SHP77 (cell line): ENCODE results near the gene ASAP2.
A peak's percentile ranks its signal among the peaks of the same experiment; 100 is the strongest.

ENCODE experiments used
- DNase-seq, 2 experiments: peaks; one replicate each; lab custom pipeline; 2025; lab: John Stamatoyannopoulos, UW

ASAP2 gene

DNA sequence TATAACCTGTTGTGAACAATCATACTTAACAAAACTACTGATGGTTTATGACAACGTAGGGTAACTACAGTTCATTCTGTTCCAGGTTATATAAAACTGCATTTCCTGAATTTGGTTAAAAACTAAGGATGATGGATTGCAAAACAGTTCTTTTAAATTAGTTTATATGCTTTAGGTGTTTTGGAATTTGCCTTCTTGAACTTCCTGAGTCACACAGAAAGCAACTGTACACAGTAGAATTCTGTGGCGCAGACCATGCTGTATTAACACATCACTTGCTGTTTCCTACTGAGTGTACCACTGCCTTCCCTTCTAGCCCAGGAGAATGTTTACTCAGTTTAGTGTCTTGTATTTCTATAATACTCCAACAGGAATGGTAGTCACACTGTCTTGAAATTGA lies 197.3 kb downstream of the ASAP2 start:
- no peak for DNase-seq

DNA sequence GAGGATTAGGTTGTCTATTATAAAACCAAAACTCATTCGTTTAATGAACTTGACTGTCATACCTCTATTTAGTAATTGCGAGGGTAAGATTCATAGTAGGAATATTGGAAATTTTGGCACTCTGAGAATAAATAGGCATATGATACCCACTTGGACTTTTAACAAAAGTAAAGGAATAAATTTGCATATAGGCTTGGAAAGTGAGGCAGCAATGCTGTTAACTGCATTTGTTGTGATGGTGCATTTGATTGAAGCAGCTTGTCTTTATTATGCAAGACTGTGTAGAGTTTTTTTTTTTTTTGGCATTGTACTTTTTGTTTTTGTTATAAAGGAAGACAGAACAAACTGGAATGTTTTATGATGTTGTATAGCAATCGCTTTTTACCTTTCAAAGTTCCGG lies 197.8 kb downstream of the ASAP2 start:
- DNase-seq, result no peak

DNA sequence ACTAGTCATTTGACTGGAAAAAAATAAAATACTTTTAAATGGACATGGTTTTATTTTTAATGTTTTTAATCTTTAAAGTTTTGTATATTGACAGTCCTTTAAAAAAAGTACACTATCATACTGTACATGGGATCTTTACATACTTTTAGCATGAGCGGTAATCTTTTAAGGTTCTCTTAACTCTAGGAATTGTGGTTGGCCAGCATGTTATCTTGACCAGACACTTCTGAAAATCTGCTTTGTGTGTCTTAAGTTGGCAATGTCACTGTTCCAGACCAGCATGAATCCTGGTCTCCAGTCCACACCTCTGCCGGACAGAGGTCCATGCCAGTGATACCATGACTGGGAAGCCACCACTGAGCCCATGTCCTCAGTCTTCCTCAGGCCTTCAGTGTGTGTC lies 199.0 kb downstream of the ASAP2 start:
- DNase-seq, result no peak

DNA sequence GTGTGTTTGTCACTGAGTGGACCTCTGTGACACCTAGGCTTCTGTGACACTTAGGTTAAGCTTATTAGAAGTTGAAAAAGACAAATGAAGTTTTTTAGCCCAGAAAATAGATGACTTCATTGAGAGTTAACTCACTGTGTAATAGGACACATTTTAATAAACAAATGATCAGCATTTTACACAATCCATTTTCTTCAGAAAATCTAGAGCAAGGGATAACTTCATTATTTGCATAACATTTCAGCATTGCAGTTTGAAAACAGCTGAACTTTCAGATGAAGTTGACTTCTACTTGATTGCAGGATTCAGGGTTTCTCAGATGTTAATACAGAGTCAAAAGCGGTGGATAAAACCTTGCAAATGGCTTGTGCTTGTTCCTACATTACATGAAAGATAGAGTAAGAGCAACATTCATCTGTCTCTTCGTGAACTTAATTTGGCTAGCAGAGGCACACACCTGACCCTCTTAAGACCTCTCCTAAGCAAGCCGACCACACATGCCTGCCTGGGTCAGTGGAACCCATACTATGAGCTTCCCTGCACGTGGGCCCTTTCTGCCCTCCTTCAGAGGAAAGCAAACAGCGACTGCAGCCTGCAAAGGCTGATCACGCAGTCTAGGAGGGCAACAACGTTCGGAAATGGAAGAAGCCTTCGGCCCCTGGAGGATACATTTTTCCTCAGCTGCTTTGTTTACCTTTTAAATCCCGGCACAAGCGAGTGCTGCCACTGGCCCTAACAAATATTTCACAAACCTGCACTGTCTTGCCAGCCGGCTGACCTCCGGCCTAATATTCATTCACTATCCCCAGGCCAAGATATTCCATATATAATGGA lies 200.1 kb downstream of the ASAP2 start:
- no peak for DNase-seq

DNA sequence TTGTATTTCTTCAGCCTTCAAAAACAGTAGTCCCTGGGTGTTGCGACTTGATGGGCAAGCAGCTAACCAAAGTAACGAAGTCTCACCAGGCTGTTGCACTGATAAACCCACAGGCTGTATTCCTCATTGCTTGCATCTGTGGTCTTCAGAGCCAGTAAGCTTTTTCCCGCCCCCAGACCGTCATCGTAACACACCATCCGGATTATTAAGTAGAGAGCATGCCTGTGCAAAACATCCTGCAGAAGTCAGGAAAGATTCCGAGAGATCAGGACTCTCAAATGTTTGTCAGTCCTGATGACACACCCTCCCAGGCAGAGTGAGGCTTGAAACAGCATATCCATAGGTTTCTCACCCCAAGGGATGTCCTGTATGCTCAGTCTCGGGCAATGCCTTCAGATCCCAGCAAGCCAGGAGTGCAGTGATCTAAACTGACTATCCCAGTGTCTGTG lies 200.8 kb downstream of the ASAP2 start:
- DNase-seq, result no peak

DNA sequence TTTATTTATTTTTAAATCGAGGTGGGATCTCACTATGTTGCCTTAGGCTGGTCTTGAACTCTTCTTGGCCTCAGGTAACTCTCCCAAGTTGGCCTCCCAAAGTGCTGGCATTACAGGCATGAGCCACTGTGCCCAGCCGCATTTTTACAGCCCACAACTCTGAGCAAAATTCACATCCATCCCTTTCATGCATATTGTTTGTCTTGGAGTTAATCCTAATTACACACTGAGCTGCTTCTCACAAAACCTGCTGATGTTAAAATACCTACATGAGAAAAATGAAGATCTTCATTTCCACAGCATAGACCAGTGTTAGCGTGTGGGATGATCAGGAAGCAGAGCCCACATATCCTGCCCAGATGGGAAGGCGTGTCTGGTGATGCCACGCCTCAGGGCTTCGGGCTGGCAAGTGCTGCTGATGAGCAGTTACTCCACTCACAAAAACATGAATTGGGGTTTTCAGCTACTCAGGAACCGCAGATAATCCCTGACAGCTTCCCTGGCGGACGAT lies 202.1 kb downstream of the ASAP2 start:
- DNase-seq, result no peak

DNA sequence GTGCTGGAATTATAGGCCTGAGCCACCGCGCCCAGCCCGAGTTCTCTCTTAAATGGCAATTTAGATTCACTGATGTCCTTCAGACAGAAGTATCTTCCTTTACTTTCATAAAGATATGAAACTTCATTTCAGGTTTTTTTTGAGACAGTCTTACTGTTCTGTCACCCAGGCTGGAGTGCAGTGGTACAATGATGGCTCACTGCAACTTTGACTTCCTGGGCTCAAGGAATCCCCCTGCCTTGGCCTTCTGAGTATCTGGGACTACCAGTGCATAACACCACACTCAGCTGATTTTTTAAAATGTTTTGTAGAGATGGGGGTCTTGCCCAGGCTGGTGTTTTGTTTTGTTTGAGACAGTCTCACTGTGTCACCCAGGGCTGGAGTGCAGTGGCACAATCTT lies 203.5 kb downstream of the ASAP2 start:
- no peak for DNase-seq

DNA sequence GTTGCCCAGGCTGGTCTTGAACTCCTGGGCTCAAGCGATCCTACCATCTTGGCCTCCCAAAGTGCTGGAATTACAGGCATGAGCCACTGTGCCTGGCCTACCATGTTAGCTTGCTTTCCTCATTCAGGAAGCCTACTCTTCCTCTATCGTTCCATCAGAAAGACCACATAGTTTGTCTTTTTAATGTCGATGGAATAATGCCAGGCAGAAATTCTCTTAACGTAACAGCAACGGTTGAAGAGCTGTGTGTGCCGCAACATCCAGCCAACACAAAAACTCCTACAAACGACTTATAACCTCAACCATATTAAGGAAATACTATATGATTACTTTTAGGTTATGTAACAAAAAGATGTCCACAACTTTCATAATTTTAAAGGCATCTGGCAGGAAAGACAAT lies 206.2 kb downstream of the ASAP2 start:
- DNase-seq, result no peak

DNA sequence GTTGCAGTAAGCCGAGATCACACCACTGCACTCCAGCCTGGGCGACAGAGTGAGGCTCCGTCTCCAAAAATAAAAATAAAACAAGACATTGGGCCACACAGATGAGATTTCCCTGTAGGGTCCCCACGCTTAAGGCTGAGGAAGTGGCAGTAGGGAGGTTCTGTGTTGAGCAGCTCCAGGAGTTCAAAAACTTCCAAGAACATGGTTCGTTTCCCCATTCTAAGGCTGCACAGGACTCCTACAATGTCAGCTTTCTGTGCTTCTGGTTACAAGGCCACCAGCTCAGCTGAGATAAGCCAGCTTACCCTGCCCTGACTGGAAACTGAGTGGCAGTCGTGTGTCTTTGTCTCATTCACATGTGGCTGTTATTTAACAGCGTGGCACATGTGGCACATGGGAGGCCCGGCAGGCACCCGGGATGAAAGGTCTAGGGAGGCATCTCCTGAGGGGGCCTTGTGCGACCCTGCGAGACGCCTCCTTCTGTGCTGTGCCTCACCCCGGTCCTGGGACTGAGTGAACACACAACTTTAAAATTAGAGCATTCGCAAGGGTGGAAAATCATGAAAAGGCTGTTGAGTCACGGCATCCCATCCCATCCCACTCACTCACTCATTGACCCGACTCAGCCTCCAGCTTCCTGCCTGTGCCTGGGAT lies 209.0 kb downstream of the ASAP2 start:
- no peak for DNase-seq

DNA sequence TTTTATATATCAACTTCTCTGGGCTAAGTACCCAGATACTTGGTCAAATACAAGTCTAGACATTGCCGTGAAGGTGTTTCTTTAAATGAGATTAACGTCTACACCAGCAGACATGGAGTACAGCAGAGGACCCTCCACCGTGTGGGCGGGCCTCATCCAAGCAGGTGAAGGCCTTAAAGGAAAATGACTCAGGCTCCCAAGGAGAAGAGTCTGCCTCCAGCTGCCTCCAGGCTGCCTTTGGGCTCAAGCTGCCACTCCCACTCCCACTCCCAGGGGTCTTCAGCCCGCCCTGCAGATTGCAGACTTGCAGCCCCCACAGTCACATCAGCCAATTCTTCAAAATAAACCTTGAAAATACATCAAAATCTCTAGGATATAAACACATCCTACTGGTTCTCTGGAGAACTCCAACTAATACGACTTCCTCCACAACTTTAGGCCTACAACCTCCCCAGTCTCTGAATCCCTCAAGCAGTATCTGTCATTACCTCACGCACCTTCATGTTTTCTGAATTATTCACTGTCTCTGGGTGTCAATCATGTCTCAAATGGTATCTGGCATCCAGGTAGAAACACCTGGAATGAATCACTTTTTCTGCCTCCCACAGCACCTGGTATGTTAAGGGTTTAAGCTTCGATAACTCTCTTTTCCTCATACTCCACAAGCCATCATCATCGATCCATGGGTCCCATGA lies 209.8 kb downstream of the ASAP2 start:
- DNase-seq, result no peak

DNA sequence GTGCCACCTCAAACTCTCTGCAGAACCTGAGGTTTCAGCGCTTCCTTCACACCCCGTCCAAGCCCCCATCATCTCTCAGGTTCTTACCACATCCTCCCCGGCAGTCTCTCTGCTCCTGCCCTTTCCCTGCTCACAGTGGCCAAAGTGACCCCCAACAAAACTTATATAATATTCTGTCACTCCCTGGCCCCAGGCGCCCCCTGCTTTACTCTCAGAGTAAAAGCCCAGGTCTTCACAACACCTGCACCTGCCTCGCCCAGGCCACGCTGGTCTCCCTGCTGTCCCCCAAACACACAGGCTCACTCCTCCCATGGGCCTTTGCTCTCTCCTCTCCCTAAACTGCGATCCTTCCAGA lies 210.3 kb downstream of the ASAP2 start:
- DNase-seq, result no peak

DNA sequence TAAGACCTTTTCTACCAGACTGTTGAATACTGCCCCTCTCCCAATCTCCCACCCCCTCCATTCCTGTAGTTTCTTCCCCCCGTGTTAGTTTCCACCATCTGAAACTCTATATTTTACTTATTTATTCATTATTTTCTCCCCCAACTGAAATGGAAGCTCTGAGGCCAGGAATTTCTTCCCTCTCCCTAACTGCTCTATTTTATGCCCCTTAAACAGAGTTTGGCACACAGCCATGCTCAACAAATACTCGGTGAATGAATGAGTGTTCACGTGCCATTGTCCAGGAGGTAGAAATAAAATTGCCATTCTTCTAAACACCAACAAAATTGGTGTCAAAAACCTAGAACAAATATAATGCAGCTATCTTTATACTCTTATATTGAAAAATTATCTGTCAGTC lies 211.1 kb downstream of the ASAP2 start:
- DNase-seq, result no peak

DNA sequence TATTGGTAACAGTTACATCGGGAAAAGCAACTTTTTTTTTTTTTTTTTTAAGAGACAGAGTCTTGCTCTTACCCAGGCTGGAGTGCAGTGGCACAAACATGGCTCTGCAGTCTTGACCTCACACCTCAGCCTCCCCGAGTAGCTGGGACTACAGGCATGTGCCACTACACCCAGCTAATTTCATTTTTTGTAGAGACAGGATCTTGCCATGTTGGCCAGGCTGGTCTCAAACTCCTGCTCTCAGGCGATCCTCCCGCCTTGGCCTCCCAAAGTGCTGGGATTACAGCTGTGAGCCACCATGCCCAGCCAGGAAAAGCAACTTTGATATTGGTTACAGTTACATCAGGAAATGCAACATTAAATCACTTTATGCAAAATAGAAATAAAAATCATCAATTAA lies 212.1 kb downstream of the ASAP2 start:
- no peak for DNase-seq

DNA sequence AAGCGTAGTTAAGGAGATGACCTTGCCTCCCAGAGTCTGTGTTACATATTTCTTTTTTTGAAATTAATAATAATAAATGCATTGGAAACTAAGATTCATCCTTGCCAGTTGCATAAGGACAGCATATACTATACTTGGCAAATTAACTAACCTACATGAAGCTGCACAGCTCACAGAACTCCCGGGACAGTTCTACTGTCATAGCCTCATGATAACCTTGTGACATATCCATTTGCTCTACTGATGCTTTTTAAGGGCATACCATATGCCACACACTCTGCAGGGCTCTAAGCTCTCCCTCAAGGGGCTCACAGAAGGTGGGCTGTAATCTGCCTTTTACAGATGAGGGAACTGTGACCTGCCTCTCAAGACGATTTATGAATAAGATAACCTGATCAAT lies 212.9 kb downstream of the ASAP2 start:
- DNase-seq, result no peak

DNA sequence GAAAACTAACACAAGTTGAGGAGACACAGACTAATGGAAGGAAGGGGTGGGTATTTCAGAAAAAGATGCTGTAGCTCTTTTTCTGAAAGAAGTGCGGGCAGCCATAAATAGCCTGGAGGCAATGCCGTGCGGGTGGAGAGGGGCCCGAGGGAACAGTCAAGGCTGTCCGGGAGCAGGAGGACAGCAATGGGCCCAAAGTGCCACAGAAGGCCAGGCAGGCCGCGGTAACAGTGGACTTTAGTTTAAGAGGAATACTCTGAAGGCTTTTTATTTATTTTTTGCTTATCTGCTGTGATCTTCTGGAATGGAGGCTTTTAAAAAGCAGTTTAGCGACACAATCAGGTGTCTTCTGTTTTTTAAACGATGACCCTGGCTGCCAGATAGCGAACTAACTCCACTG lies 213.9 kb downstream of the ASAP2 start:
- DNase-seq, result no peak

DNA sequence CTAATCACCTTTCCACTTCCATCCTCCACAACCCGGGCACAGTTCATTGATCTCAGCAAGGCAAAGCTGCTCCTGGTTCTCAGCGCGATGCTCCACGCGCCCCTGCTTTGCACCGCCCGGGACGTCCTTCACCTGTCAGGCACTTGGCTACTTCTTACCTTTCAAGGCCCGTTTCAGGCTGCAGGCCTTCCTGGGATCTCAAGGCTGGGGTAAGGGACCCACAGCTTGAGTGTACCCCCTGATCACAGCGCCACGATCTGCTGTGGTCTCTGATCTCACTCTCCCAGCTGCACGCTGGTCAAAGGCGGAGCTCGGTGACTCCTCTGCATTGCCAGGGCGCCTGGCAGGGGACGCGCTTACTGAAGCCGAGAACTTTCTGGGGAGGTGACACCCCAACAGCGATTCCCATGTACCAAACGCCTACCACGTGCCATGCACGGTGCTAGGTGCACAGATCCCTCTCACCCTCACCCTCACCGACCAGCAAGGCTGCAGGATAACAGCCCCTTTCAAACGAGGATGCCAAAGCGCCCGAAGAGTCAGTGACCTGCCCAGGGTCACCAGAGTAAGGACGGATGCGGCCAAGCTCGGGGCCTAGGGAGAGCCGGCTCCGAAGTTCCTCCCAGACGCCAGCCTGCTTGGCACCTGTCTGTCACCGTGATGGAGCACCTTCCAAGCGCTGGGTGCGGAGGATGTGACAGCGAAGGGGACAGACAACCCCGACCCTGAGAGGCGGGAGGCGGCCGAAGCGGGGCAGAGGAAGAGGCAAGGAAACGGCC lies 215.9 kb downstream of the ASAP2 start:
- peak in 1 of 2 experiments; percentile 55 for DNase-seq

DNA sequence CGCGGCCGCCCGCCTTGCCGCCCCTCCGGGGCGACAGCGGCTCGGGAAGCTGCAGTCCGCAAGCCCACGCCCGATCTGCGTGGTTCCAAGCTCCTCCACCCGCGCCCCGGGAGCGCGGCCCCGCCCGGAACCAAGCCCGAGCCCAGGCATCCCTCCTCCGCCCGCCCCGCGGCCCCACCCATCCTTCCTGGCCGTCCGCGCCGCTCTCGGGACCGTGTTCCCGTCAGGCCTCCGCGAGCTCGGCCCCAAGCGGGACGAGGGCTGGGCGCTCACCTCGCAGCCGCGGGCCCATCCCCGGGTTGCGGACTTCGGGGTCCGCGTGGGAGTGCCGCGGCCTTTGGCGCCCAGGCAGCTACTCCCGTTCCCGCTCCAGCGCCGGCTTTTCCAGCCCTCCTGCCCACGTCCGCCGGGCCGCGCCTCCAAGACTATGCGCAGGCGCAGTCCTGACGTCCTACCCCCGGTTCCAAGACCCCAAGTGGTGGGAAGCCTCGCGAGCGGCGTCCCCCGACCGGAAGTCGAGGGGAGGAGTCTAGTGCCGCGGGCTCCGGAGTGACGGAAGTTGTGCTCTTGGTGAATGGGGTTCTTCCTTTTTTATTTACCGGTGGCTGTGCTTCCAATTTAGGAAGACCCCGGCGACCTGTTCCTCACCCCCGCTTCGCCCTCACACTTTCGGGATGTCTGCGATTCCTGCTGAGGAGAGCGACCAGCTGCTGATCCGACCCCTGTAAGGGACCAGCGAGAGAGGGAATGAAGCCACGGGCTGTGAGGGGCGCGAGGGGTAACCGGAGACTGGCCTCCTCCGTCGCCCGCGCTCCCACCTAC lies 216.7 kb downstream of the ASAP2 start, which contains the start of the genes CPSF3 and ITGB1BP1:
Gene CPSF3, plus strand, starts transcription at position 555 of the 822 bp plus-strand sequence. Its CDS starts 120 bp downstream, at position 675.
Gene ITGB1BP1, minus strand, starts transcription at position 429 of the 822 bp plus-strand sequence. CDS start 4,831 bp downstream, outside the sequence.
- peak; percentile 98 to 99 for DNase-seq

DNA sequence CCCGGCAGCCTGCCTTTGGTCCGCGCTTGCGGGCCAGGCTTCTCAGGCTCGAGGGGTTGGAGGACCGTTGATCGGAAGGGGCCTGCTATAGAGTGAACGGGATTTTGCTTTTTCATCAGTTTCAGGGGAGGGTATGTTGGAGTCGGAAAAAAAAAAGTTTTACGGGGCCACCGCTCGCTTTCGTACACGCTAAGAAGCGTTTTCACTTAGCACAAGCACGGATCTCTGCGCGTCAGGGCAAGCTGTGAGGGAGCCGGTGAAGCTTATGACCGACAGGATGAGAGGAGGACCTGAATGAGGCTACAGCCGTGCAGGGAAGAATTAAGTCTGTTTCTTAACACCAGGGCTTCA lies 217.3 kb downstream of the ASAP2 start:
- DNase-seq, result no peak

DNA sequence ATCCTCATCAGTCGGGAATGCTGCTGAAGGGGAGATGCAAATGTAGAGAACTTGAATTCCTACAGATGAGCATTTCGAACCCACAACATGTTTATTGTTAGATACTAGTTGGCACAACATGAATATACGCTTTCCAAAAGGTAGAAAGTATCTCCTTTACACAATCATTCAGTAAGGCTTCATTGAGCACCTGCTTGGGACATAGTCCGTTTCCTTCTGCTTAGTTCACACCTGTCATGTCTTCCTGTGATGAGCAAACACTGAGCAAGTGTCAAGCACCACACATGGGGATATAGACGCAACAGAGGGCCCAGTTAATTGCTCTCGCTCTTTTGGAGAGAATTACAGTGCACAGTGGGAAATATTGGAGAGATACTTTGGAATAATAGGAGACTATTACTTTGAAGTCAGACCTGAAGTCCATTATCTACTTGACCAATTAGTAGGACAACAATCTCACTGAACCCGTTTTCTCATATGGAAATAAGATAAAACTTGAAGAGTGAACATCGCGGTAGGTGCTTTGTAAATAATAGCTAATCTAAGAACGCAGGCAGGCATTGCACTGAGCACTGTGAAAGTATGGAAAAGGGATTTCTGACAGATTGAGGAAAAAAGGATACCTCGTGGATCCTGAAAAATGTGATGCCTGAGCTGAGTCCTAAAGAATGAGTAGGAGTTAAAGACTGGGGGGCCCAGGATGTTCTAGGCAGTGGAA lies 218.0 kb downstream of the ASAP2 start:
- peak in 1 of 2 experiments; percentile 38 for DNase-seq

DNA sequence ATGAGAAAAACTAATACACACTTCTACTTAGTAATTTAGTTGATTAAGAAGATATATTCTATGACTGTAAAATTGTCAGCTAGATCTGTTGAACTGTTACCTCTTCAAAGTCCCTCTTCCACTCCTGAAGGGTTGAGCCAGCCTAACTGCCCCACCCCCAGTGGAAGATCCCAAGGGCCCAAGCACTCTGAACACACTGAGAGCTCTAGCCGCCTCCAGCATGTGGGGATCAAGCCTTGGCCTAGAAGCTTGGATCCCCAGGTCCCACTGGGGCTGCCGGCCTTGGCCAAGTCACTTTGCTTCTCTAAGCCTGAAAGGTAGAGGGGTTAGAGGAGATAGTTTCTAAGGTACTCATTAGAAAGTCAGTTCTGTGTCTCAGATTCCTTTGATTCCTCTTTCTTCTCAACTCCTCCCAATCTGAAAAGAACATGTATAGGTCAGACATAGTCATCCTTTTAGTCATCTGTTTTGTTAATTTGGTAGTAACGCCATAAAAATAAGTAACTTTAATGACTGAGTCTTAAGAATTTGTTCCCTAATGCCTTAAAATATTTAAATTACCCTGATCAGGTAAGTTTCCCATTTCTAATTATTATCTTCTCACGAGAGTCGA lies 222.5 kb downstream of the ASAP2 start:
- DNase-seq, result no peak
